ENCODE measurements around the gene ASAP2.

DNA sequence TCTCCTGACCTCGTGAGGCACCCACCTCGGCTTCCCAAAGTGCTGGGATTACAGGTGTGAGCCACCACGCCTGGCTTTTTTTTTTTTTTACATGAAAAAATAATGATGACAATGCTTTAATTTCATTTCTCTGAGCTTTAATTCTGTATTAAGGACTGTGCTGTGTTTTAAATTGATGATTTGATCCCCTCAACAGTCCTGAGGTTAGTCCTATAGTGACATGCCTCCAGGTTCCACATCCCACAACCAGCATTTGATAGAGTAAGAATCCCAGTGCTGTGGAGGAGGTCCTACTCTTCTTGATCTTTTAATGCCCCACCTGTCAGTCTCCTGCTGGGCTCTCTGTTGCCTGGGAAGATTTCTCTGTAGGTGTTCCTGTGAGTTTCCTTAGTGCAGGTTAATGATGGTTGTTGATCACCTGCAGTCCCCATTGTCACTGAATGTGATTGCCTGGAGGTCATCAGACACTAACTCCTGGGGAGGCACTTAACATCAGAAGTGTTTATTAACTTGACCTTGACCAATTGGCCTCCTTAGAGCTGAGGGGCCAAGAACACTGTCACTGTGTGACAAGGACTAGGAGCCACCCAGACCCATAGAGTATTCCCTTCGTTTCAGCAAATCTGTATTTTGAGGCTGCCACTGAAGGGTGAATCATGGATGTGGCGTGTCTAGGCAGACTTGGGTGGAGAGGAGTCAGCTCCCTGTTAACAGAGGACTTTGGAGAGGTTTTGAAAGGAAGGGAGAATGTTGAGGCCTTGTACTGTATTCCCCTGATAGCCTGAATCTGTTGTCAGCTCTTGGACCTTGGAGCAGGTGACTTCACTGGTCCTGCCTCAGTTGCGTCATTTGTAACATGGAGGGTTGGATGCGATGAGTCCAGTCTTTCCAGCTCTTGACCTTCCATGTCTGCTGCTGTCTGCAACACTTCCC lies 11.5 kb downstream of the ASAP2 start:
- TF ChIP-seq, protein P1, sequence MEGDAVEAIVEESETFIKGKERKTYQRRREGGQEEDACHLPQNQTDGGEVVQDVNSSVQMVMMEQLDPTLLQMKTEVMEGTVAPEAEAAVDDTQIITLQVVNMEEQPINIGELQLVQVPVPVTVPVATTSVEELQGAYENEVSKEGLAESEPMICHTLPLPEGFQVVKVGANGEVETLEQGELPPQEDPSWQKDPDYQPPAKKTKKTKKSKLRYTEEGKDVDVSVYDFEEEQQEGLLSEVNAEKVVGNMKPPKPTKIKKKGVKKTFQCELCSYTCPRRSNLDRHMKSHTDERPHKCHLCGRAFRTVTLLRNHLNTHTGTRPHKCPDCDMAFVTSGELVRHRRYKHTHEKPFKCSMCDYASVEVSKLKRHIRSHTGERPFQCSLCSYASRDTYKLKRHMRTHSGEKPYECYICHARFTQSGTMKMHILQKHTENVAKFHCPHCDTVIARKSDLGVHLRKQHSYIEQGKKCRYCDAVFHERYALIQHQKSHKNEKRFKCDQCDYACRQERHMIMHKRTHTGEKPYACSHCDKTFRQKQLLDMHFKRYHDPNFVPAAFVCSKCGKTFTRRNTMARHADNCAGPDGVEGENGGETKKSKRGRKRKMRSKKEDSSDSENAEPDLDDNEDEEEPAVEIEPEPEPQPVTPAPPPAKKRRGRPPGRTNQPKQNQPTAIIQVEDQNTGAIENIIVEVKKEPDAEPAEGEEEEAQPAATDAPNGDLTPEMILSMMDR (IDR thresholded peaks at IDR 0.05) = no peak
- no peak for TF ChIP-seq POLR2A (IDR thresholded peaks at IDR 0.05)
